ENCODE results near the gene KCNN4. TPM values are rescaled to one million over a fixed set of nuclear protein-coding genes. Genes with fewer than 3 reads are reported as not detected.

Gene KCNN4
- total RNA-seq, 3 donors from 2014 or later (not counting 1 experiment from before 2014, with no cell fraction given): 0.72 to 7.1 (median 1.4) TPM

- intact Hi-C loops (cut with micrococcal nuclease): no loop called here
- peaks cover 11% of the 10 kb centered on the region for H3K4me1 ChIP-seq (ENCODE audit: control insufficient read depth, insufficient read depth, low read length)
- H3K4me3 ChIP-seq (ENCODE audit: low read length): no peak overlapping the region
- H3K9me3 ChIP-seq (ENCODE audit: control insufficient read depth, insufficient read depth, low read length): no peaks in the 10 kb centered on the region
- DNase-seq (no peak), ATAC-seq (no peak)
- Mint-ChIP-seq H3K27me3 (ENCODE audit: low read depth in 2 of 2) (no peaks in the 10 kb centered on the region), H3K4me1 (no peaks in the 10 kb centered on the region), H3K4me3 (no peak overlapping the region), H3K27ac (no peak overlapping the region), H3K9me3 (no peaks in the 10 kb centered on the region), H3K36me3 (no peaks in the 10 kb centered on the region)
- WGBS (ENCODE audit: insufficient coverage): 98% methylated on average over 4 of the region's 5 CpGs
- no peaks in the 10 kb centered on the region for H3K27me3 ChIP-seq (ENCODE audit: control insufficient read depth, insufficient read depth, low read length)
- peaks cover 58% of the 10 kb centered on the region for H3K36me3 ChIP-seq (ENCODE audit: control insufficient read depth, insufficient read depth, low read length)
- TF ChIP-seq CTCF (IDR thresholded peaks at IDR 0.05): no peak
- no peak overlapping the region for H3K27ac ChIP-seq (ENCODE audit: low read length)
Observed at GRCh38 chr19:43729919-43730318, 50.9 kb downstream of the KCNN4 start.

- intact Hi-C loops (cut with micrococcal nuclease): no loop called here
- Histone ChIP-seq H3K9me3 (ENCODE audit: control insufficient read depth, insufficient read depth, low read length) (no peaks in the 10 kb centered on the region), H3K36me3 (ENCODE audit: control insufficient read depth, insufficient read depth, low read length) (peaks cover 39% of the 10 kb centered on the region), H3K27me3 (ENCODE audit: control insufficient read depth, insufficient read depth, low read length) (no peaks in the 10 kb centered on the region), H3K27ac (ENCODE audit: low read length) (no peak overlapping the region), H3K4me1 (ENCODE audit: control insufficient read depth, insufficient read depth, low read length) (peaks cover 11% of the 10 kb centered on the region), H3K4me3 (ENCODE audit: low read length) (no peak overlapping the region)
- 89% methylated on average over 4 of the region's 4 CpGs for WGBS (ENCODE audit: insufficient coverage)
- no peak for ATAC-seq
- TF ChIP-seq CTCF (IDR thresholded peaks at IDR 0.05): no peak
- H3K4me1 Mint-ChIP-seq: no peaks in the 10 kb centered on the region
- no peaks in the 10 kb centered on the region for H3K27me3 Mint-ChIP-seq (ENCODE audit: low read depth in 2 of 2)
- H3K36me3 Mint-ChIP-seq: no peaks in the 10 kb centered on the region
- no peak for DNase-seq
- no peak overlapping the region for H3K4me3 Mint-ChIP-seq
- no peaks in the 10 kb centered on the region for H3K9me3 Mint-ChIP-seq
- no peak overlapping the region for H3K27ac Mint-ChIP-seq
Observed at GRCh38 chr19:43727593-43727853, 53.2 kb downstream of the KCNN4 start.

- Mint-ChIP-seq H3K9me3 (no peaks in the 10 kb centered on the region), H3K27ac (no peak overlapping the region), H3K27me3 (ENCODE audit: low read depth in 2 of 2) (no peaks in the 10 kb centered on the region), H3K36me3 (no peaks in the 10 kb centered on the region), H3K4me1 (no peaks in the 10 kb centered on the region), H3K4me3 (no peak overlapping the region)
- TF ChIP-seq CTCF (IDR thresholded peaks at IDR 0.05): no peak
- Histone ChIP-seq H3K9me3 (ENCODE audit: control insufficient read depth, insufficient read depth, low read length) (no peaks in the 10 kb centered on the region), H3K27me3 (ENCODE audit: control insufficient read depth, insufficient read depth, low read length) (no peaks in the 10 kb centered on the region), H3K36me3 (ENCODE audit: control insufficient read depth, insufficient read depth, low read length) (peaks cover 34% of the 10 kb centered on the region), H3K4me1 (ENCODE audit: control insufficient read depth, insufficient read depth, low read length) (peaks cover 11% of the 10 kb centered on the region), H3K27ac (ENCODE audit: low read length) (no peak overlapping the region), H3K4me3 (ENCODE audit: low read length) (no peak overlapping the region)
- DNase-seq (no peak), ATAC-seq (no peak)
- intact Hi-C loops (cut with micrococcal nuclease): no loop called here
- WGBS (ENCODE audit: insufficient coverage): 70% methylated on average over 15 of the region's 15 CpGs
Observed at GRCh38 chr19:43726736-43727592, 53.8 kb downstream of the KCNN4 start.

- intact Hi-C loops (cut with micrococcal nuclease): no loop called here
- Histone ChIP-seq H3K27ac (ENCODE audit: low read length) (no peak overlapping the region), H3K4me1 (ENCODE audit: control insufficient read depth, insufficient read depth, low read length) (peaks cover 11% of the 10 kb centered on the region), H3K4me3 (ENCODE audit: low read length) (no peak overlapping the region), H3K9me3 (ENCODE audit: control insufficient read depth, insufficient read depth, low read length) (no peaks in the 10 kb centered on the region), H3K27me3 (ENCODE audit: control insufficient read depth, insufficient read depth, low read length) (no peaks in the 10 kb centered on the region), H3K36me3 (ENCODE audit: control insufficient read depth, insufficient read depth, low read length) (peaks cover 22% of the 10 kb centered on the region)
- no peak for TF ChIP-seq CTCF (IDR thresholded peaks at IDR 0.05)
- H3K4me3 Mint-ChIP-seq: no peak overlapping the region
- no peaks in the 10 kb centered on the region for H3K9me3 Mint-ChIP-seq
- no peak overlapping the region for H3K27ac Mint-ChIP-seq
- ATAC-seq (no peak), DNase-seq (no peak)
- 25% methylated on average over 7 of the region's 7 CpGs for WGBS (ENCODE audit: insufficient coverage)
- no peaks in the 10 kb centered on the region for H3K4me1 Mint-ChIP-seq
- H3K27me3 Mint-ChIP-seq (ENCODE audit: low read depth in 2 of 2): no peaks in the 10 kb centered on the region
- H3K36me3 Mint-ChIP-seq: no peaks in the 10 kb centered on the region
Observed at GRCh38 chr19:43725468-43725867, 55.3 kb downstream of the KCNN4 start.
